ENCODE measurements around the gene NRM. TPM values are rescaled to one million over a fixed set of nuclear protein-coding genes. Genes with fewer than 3 reads are reported as not detected.

The NRM gene
- total RNA-seq, 2 donors from 2014 or later: 2.6 to 5.2 TPM

GRCh38 chr6:30686009-30686907 lies 4.5 kb downstream of the NRM start, which contains the start of gene PPP1R18:
Gene PPP1R18 (minus strand): TSS chr6:30686645. CDS start chr6:30686018, 627 bp downstream.
- Histone ChIP-seq H3K4me1 (peaks cover 74% of the 10 kb centered on the region), H3K27me3 (no peaks in the 10 kb centered on the region), H3K27ac (peak within 1 kb of the TSS; percentile 79 to 98 (median 92)), H3K4me3 (peak within 1 kb of the TSS; percentile 53 to 68), H3K36me3 (replicated peaks in 1 of 2; ENCODE audit: insufficient read depth in 1 of 2, low read depth in 2 of 2) (no peaks in the 10 kb centered on the region), H3K9me3 (no peaks in the 10 kb centered on the region)
- WGBS, 2 donors: 4 to 6% methylated on average over 29 to 40 of the region's 41 CpGs
- DNase-seq: peak; percentile 62 to 76 (median 71)
- intact Hi-C loops (cut with DNase I): no loop called here
- ATAC-seq: peak; percentile 40
- TF ChIP-seq POLR2A (IDR thresholded peaks at IDR 0.05) (peak in 1 of 3 donors; percentile 68), CTCF (IDR thresholded peaks at IDR 0.05) (no peak)

GRCh38 chr6:30685157-30686008 lies 5.4 kb downstream of the NRM start:
- Histone ChIP-seq H3K9me3 (no peaks in the 10 kb centered on the region), H3K4me3 (peak overlapping the region in 1 of 2 donors; percentile 68), H3K36me3 (replicated peaks in 1 of 2; ENCODE audit: insufficient read depth in 1 of 2, low read depth in 2 of 2) (no peaks in the 10 kb centered on the region), H3K27ac (peak overlapping the region in 3 of 4 donors; percentile 90 to 98 (median 95)), H3K27me3 (no peaks in the 10 kb centered on the region), H3K4me1 (peaks cover 69% of the 10 kb centered on the region)
- intact Hi-C loops (cut with DNase I): no loop called here
- no peak for DNase-seq
- no peak for ATAC-seq
- TF ChIP-seq CTCF (IDR thresholded peaks at IDR 0.05): no peak
- no peak for TF ChIP-seq POLR2A (IDR thresholded peaks at IDR 0.05)
- WGBS, 2 donors: 55 to 79% methylated on average over 19 to 29 of the region's 29 CpGs

- H3K4me3 ChIP-seq: peak overlapping the region in 1 of 2 donors; percentile 17
- no peaks in the 10 kb centered on the region for H3K27me3 ChIP-seq
- no peaks in the 10 kb centered on the region for H3K36me3 ChIP-seq (replicated peaks in 1 of 2; ENCODE audit: insufficient read depth in 1 of 2, low read depth in 2 of 2)
- H3K4me1 ChIP-seq: peaks cover 69% of the 10 kb centered on the region
- intact Hi-C loops (cut with DNase I): loop anchor here (5.0 kb wide), 1 partner anchor 43 kb away; no protein-coding TSS in a partner anchor
- TF ChIP-seq CTCF (IDR thresholded peaks at IDR 0.05): no peak
- no peak for TF ChIP-seq POLR2A (IDR thresholded peaks at IDR 0.05)
- peak overlapping the region; percentile 47 to 98 (median 80) for H3K27ac ChIP-seq
- WGBS, 2 donors: 57 to 72% methylated on average over 13 to 19 of the region's 21 CpGs
- no peak for ATAC-seq
- DNase-seq: peak in 1 of 4 donors; percentile 57
- no peaks in the 10 kb centered on the region for H3K9me3 ChIP-seq
Observed at GRCh38 chr6:30684386-30685156, 6.2 kb downstream of the NRM start.

GRCh38 chr6:30683980-30684338 lies 6.8 kb downstream of the NRM start:
- intact Hi-C loops (cut with DNase I): loop anchor here (5.0 kb wide), 1 partner anchor 43 kb away; no protein-coding TSS in a partner anchor

More at GRCh38 chr6:30683980-30684338, 6.8 kb downstream of the NRM start:
- Histone ChIP-seq H3K4me3 (peak overlapping the region in 1 of 2 donors; percentile 17), H3K36me3 (replicated peaks in 1 of 2; ENCODE audit: insufficient read depth in 1 of 2, low read depth in 2 of 2) (no peaks in the 10 kb centered on the region), H3K27ac (peak overlapping the region in 3 of 4 donors; percentile 64 to 98 (median 95)), H3K9me3 (no peaks in the 10 kb centered on the region), H3K27me3 (no peaks in the 10 kb centered on the region), H3K4me1 (peaks cover 69% of the 10 kb centered on the region)
- whole genome bisulfite sequencing, 2 donors: 31 to 43% methylated on average over 2 of the region's 2 CpGs
- TF ChIP-seq CTCF (IDR thresholded peaks at IDR 0.05) (no peak), POLR2A (IDR thresholded peaks at IDR 0.05) (no peak)
- ATAC-seq: no peak
- DNase-seq: no peak

Data from body of pancreas (tissue), 4 donors.